HK-2 (cell line): ENCODE results near the gene DAGLB.
"Not testable (repeated sequence)": the region's sequence is repeated elsewhere in the genome, so short reads cannot be mapped to it uniquely, and the experiment has no call there.

Experiments used
- DNase-seq: peaks from one replicate; pipeline ENCODE4 v3.0.0-alpha.2; 2018; ENCODE audit not compliant: unreplicated experiment

DAGLB gene, protein sequence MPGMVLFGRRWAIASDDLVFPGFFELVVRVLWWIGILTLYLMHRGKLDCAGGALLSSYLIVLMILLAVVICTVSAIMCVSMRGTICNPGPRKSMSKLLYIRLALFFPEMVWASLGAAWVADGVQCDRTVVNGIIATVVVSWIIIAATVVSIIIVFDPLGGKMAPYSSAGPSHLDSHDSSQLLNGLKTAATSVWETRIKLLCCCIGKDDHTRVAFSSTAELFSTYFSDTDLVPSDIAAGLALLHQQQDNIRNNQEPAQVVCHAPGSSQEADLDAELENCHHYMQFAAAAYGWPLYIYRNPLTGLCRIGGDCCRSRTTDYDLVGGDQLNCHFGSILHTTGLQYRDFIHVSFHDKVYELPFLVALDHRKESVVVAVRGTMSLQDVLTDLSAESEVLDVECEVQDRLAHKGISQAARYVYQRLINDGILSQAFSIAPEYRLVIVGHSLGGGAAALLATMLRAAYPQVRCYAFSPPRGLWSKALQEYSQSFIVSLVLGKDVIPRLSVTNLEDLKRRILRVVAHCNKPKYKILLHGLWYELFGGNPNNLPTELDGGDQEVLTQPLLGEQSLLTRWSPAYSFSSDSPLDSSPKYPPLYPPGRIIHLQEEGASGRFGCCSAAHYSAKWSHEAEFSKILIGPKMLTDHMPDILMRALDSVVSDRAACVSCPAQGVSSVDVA

DNA sequence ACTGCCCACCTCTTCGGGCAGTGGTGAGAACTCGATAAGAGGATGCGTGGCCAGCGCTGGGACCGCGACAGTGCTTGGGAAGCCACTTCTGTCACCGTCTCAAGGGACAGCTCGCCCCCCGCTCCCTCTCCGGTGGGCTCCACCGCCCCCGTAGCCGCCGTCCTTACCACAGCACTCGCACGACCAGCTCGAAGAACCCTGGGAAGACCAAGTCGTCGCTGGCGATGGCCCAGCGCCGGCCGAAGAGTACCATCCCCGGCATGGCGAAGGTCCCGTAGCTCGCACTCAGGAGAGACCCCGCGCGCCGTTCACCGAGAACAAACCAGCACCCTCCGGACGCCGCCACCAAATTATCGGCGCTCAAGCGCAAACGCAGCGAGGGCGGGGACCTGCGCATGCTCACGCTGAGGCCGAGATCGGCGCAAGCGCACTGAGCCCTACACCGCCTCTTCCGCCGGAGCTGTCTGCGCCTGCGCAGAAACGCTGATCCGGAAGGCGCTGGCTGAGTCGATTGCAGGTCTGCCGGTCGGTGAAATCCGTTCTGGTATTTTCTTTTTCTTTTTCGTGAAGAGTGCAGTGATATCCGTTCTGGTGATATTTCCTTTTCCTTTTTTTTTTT, at the start of gene DAGLB:
TSS of gene DAGLB (minus strand) at position 374 of the 619 bp plus-strand sequence. CDS start at position 262, 112 bp downstream.
- DNase-seq, result peak; percentile 93

DNA sequence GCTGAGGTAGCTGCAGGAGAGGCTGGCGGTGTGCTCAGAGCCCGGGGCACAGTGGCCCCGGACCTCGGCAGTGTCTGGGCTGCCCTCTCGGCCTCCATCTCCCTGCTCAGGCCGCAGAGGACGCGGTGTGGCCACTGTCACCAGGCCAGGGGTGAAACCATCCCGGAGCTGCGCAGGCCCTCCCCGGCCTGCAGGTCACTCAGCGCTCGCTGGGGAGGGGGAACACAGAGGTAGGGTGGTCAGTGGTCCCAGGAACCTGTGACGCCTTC, 49.8 kb upstream of the DAGLB start:
- DNase-seq, result no peak

DNA sequence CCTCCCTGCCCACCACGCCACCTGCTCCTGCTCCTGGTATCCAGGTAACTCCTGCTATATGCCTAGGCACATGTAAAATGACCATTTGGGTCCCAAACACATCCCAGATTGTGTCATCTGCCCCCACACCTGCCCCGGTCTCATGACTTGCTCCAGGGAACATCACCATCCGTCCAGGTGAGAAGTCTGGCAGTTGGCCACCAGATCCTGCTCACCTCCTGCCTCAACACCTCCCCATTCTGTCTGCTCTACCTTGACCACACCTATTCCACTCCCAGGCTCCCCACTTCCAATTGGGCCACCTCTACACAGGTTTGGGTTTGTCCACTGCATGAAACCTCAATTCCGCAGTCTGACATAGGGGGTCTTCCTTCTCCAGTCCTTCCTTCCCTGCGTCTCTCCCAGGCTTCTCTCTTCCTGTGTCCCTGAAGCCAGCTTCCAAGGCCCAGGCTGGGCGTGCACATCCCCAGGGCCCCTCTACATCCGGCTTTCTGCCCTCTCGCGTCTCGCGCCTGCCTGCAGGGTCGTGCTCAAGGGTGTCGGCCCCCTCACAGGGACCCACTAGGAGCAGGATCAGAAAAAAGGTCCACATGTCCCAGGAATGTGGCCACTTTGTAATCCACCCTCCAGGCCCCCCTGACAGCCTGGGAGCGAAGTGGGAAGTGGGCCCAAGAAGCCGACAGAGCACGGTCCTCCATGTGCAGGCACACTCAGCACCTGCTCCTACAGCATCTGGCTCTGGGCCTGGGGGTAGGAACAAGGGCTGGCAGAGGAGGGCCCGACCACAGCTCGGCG, 49.3 kb upstream of the DAGLB start:
- no peak for DNase-seq

DNA sequence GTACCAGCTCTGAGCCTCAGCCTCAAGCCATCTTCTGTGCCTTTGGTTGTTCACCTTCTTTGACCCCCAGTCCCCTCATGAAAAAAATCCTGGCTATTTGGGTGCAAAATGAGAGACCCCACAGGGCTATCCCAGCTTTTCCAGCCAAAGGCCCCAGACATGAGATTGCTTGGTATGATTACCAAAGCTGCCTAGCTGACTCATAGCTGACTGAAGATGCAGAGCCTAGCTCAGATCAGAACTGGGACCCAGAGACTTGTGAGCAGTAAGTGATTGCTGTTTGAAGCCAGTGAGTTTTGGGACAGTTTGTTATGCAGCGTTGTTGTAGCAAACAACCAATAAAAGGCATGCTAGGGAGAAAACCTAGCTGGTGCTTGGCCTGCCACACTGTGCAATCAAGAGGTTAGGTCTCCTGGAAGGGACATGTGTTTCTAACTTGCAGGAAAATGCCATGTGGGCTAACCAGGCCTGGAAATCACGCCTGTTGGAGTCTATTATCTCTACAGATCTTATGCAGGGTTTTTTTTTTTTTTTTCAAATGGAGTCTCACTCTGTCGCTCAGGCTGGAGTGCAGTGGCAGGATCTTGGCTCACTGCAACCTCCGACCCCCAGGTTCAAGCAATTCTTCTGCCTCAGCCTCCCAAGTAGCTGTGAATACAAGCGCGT, 48.0 kb upstream of the DAGLB start:
- DNase-seq, result no peak

DNA sequence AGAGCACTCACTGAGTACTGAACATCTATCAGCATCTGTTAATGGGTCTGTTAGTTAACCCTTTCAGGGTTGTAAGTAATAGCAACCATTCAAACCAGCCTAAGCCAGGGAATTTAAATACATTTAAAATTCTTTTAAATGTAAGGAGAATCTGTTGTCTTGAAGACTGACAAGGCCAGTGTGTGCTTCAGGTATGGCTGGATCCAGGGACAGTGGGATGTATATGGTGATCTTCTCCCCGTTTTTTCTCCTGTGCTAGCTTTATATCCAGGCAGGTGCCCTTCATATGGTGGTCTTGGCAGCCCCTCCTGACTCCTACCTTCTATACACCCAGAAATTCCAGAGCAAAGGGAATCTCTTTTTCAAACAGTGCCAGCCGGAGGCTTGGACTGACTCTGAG, 46.6 kb upstream of the DAGLB start:
- no peak for DNase-seq

DNA sequence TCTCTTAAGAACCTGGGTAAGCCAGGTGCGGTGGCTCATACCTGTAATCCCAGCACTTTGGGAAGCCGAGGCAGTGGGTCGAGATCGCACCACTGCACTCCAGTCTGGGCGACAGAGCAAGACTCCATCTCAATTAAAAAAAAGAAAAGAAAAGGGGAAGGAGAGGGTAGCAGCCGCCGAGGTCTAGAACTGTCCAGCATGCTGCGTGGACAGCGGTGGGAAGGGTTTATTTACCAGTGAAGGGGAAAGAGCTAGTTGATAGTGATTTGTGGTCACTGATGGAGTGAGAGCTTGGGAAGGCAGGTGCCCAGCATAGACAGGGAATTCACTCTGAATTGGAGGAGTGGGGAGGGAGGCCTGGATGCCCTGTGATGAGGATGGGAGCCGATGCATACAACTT, 43.4 kb upstream of the DAGLB start:
- DNase-seq, result no peak

DNA sequence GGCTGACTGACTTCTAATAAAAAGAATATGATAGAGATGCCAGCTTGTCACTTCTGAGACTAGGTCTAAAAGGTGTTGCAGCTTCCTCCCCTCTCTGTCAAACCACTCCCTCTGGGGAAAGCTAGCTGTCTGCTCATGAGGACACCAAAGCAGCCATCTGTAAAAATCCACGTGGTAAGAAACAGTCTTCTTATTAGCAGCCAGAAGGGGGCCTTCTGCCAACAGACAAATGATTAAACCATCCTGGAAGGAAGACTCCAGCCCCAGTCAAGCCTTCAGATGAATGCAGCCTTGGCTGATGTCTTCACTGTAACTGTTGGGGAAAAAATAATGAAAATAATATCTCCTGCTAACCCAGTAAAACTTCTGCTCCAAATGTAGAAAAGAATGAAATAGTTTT, 41.9 kb upstream of the DAGLB start:
- DNase-seq, result no peak

DNA sequence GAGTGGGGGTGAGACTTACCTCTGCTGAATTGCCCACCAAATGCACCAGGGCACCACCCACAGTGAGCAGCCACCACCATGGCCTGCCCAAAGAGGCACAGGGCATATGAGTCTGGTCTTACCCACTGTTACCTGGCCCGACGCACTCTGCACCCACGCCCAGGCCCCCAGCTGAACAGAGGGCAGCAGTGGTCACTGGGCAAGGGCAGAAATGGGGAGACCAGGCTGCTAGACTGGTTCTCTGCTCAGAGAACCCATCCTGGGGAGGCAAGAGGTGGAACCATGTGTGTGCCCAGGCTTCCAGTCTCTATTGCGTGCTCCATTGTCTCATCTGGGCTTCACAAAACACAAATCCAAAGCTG, 39.4 kb upstream of the DAGLB start:
- DNase-seq, result no peak

DNA sequence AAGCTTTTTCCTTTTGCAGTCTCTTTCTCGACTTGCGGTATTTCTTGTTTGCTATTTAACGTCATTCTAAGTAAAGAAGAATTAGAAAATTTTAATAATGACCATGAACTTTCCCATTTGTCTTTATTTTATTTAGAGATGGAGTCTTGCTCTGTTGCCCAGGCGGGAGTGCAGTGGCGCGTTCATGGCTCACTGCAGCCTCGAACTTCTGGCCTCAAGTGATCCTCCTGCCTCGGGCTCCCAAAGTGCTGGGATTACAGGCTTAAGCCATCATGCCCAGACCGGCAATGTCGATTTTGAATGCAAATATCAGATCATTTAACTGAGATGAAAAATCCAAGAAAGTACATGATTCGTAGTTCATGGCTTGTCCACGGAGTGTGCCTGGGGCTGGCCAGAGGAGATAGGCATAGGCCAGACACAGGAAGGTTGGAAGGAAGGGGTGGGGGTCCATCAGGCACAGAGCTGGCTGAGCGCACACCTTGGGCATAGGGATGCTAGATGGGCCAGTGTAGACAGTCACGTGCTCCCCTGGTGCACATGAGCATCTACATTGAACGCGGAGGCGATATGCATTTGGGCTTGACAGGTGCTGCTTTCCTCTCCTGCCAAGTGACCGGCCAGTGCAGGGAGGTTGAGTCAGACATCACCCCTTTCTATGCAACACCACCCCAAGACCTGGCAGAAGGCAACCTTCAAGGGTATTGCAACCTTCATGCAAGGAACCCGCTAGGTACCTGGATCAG, 38.9 kb upstream of the DAGLB start:
- DNase-seq, result no peak

DNA sequence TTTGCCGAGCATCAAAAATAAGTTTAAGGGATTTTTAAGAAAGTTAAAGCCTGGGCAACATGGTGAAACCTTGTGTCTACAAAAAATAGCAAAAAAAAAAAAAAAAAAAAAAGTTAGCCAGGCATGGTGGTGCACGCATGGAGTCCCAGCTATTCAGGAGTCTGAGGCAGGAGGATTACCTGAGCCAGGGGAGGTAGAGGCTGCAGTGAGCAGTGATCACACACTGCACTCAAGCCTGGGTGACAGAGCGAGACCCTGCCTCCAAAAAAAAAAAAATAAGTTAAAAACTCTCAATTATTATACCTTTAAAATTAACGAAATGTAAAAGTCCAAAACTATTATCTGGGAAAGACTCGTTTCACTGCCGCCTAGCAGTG, 35.0 kb upstream of the DAGLB start:
- no peak for DNase-seq

DNA sequence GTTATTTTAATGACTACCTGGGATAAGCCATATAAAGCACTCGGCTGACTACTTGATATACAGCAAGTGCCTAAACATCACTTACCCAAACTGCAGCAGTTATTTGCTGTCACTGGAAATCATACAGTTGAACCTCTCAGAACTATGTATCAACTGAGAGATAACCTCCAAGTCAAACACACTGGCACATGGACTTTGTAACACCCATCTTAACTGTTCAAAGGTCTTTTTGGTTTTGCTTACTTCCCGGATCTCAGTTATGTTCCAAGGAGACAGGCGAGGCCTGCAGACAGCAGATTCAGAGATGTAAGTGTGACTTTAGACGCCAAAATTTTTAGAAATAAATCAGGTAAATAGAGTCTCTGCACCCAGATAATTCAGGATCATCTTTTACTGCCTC, 34.6 kb upstream of the DAGLB start:
- no peak for DNase-seq

DNA sequence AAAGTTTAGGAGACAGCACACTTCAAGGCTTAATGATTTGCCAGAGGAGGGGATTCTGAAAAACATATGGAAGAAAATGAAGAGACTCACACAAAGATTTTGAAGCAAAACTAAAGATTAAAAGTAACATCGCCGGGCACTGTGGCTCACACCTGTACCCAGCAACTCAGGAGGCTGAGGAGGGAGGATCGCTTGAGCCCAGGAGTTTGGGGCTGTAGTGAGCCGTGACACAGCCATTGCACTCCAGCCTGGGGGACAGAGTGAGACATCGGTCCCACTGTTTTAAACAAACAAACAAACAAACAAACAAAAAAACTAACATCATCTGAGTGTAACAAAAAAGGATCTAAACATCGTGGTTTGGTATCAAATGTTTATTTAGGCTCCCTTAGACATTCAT, 33.7 kb upstream of the DAGLB start:
- DNase-seq, result no peak

DNA sequence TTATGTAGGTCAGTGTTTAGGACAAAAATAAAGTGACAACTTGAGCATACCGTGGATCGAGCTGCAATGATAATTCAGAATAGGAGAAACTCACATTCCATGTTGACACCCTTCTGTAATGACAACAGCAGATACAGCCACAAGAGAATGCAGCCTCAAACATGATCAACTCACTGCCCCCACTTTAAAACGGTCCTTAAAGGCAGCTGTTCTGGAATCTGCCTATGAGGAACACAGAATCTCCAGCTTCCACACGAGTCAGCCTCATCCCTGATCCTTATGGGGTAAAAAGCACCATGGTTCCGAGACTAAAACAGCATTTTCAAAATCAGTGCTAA, 32.5 kb upstream of the DAGLB start:
- no peak for DNase-seq

DNA sequence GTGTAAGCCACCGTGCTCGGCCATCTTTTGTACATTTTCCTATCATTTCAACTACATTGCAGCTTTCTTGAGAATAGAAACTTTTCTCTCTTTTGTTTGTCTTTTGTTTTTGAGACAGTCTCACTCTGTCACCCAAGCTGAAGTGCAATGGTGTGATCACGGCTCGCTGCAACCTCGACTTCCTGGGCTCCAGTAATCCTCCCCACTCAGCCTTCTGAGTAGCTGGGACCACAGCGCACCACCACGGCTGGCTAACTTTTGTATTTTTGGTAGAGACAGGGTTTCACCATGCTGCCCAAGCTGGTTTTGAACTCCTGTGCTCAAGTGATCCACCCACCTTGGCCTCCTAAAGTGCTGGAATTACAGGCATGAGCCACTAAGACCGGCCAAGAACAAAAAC, 31.3 kb upstream of the DAGLB start:
- DNase-seq, result no peak

DNA sequence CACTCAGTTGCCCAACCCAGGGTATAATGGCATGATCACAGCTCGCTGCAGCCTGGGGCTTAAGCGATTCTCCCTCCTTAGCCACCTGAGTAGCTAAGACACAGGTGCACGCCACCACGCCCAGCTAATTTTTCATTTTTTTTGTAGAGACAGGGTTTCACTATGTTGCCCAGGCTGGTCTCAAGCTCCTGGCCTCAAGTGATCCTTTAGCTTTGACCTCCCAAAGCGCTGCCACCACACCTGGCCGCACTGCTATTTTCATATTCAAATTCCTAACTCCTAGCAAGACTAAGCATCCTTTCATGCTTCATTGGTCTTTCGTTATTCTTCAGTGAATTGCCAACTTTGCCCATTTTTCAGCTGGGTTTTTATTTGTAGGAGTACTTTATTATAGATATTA, 30.4 kb upstream of the DAGLB start:
- DNase-seq, result no peak

DNA sequence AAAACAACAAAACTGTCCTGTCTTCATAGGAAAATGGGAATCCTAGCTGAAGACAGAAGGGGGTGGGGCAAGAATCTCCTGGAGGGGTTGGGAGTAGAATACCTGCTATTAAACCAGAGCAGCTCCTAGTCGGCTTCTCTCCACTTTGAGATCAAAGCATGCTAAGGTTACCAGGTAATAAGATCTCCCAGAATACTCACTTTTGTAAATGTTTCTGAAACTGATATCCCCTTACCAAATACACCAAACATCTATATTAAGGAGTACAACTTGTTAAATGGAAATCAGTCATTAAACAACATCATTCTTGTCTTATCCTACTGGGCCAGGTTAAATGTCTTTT, 29.5 kb upstream of the DAGLB start:
- no peak for DNase-seq

DNA sequence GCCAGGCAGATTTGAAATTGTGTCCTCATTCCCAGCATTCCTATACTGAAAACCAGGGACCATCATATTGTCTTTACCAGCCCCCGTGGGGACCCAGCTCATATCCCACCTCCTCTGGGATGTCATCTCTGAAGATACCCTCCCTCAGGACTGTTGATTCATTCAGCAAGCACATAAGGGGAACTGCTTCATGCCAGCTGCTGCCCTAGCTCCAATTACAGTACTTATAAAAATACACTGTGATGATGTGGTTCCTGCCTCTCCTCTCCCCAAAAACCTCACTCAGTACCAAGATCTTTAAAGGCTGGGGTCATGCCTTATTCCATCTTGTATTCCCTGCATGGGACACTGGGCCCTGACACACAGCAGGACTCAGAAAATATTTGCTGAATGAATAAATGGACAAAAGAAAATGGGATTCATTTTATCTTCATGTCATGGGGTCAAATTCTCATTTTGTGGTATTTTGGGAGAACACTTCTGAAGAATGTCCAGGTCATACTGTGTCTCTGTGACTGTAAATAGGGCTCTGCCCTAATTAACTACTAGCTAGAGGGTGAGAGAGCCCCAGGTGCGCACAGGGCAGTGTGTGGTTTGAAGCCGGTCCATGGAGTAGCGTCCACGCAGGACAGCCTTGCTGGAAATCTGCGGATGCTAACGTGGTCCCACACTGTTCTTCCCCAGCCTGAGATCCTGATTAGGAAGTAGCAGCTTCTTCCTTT, 29.0 kb upstream of the DAGLB start:
- no peak for DNase-seq

DNA sequence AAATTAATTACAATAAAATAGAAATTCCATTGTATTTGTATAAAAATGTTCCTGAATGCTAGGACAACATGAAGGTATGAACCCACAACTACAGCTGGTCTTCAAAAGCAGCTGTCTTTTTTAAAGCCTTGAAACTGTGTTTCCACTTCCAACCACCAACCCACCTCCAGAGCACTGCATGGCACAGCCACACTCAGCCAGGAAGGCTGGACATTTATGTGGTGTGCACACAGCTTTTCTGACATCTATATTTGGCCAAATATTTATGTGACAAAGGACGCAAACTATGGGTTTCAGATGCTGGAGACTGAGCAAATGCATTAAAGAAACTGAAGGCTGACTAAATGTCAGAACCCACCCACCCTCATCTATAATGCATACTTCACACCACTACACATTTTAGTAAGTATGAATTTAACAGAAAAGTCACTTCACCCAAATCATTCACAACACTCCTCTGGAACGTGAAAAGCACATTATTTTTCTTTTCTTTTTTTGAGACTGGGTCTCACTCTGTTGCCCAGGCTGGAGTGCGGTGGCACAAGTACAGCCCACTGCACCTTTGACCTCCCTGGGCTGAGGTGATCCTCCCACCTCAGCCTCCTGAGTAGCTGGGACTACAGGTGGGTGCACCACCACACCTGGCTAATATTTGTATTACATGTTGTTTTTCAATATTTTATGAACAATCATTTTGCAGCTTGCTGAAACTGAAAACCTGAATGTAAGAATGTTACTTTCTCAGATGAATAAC, 27.9 kb upstream of the DAGLB start:
- no peak for DNase-seq

DNA sequence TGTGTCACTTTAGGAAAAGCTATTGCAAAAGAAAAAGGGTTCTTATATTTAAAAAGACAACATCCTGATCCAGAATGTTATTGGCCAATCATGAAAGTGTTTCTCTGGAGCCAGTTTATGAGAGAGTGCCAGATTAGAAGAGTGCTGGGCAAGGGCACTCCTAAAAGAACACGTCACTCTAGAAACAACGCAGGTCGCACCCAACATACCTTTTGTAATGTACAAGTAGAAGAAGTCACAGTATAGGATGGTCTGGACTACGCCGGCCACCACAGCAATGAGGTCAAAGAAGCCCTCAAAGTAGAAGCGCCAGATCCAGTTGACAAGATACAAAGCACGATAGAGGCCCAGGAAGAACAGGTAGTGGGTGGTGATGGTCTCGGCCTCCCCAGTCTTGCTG, 18.1 kb upstream of the DAGLB start:
- DNase-seq, result no peak

DNA sequence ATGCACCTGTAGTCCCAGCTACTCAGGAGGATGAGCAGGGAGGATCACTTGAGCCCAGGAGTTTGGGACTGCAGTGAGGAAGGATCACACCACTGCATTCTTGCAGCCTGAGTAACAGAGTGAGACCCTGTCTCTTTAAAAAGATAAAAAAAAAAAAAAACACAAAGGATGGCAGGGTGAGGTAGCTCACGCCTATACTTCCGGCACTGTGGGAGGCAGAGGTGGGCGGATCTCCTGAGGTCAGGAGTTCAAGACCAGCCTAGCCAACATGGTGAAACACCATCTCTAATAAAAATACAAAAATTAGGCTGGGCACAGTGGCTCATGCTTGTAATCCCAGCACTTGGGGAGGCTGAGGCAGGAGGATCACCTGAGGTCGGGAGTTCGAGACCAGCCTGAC, 15.9 kb upstream of the DAGLB start:
- not testable (repeated sequence) for DNase-seq
